GM19035 (cell line): ENCODE measurements around the gene AHDC1.

ENCODE experiments used
- ATAC-seq: cut with Tn5 transposase; IDR thresholded peaks from one replicate; pipeline ENCODE4 v1.9.1; 2021; ENCODE audit not compliant: unreplicated experiment

Gene AHDC1

GRCh38 chr1:27615346-27616192 is 11.6 kb upstream of the AHDC1 start:
- no peak for ATAC-seq

- ATAC-seq = no peak
Observed at GRCh38 chr1:27614625-27615344, 10.8 kb upstream of the AHDC1 start.

GRCh38 chr1:27614043-27614624 is 10.2 kb upstream of the AHDC1 start:
- ATAC-seq = no peak

GRCh38 chr1:27612718-27613117 is 8.8 kb upstream of the AHDC1 start:
- ATAC-seq = no peak

GRCh38 chr1:27611450-27611849 is 7.5 kb upstream of the AHDC1 start:
- no peak for ATAC-seq

- no peak for ATAC-seq
Observed at GRCh38 chr1:27609618-27610240, 5.8 kb upstream of the AHDC1 start.

- ATAC-seq = no peak
Observed at GRCh38 chr1:27609210-27609555, 5.2 kb upstream of the AHDC1 start.

- no peak for ATAC-seq
Observed at GRCh38 chr1:27607239-27607804, 3.4 kb upstream of the AHDC1 start.

GRCh38 chr1:27606708-27607238 is 2.8 kb upstream of the AHDC1 start:
- no peak for ATAC-seq

GRCh38 chr1:27605796-27606707 is 2.1 kb upstream of the AHDC1 start:
- no peak for ATAC-seq

- no peak for ATAC-seq
Observed at GRCh38 chr1:27605300-27605766, 1.4 kb upstream of the AHDC1 start.

GRCh38 chr1:27604579-27605299 is 795 bp upstream of the AHDC1 start:
- no peak for ATAC-seq

GRCh38 chr1:27603309-27603680 is 649 bp downstream of the AHDC1 start:
- no peak for ATAC-seq

GRCh38 chr1:27602462-27603308 is 1.3 kb downstream of the AHDC1 start:
- ATAC-seq = no peak

GRCh38 chr1:27601771-27602461 is 2.0 kb downstream of the AHDC1 start:
- ATAC-seq = no peak

- no peak for ATAC-seq
Observed at GRCh38 chr1:27601321-27601770, 2.6 kb downstream of the AHDC1 start.

- ATAC-seq = no peak
Observed at GRCh38 chr1:27600498-27601175, 3.3 kb downstream of the AHDC1 start.
